IMR-90 (cell line): ENCODE measurements around the gene KLK6.

Source experiments
- BHLHE40 ChIP-seq: fragments of 150-350 bp; IDR thresholded peaks from 2 replicates; pipeline ENCODE4 v1.6.1; 2016; ENCODE audit warnings: mild to moderate bottlenecking, low read depth, low read length
- CEBPB ChIP-seq: IDR thresholded peaks from 2 replicates; pipeline ENCODE4 v1.6.1; 2012; ENCODE audit warnings: low read depth, low read length, improper control_type of control experiment
- CTCF ChIP-seq: conservative IDR thresholded peaks from 2 replicates; pipeline ENCODE4 v1.5.1; 2012; ENCODE audit warnings: mild to moderate bottlenecking, low read depth, low read length, improper control_type of control experiment
- FOS ChIP-seq: fragments of 150-350 bp; IDR thresholded peaks from 2 replicates; pipeline ENCODE4 v1.6.1; 2016; ENCODE audit warnings: low read depth, low read length
- MAFK ChIP-seq: IDR thresholded peaks from 2 replicates; pipeline ENCODE4 v1.6.1; 2012; ENCODE audit warnings: low read depth, low read length, improper control_type of control experiment
- MAZ ChIP-seq: IDR thresholded peaks from 2 replicates; pipeline ENCODE4 v1.6.1; 2012; ENCODE audit warnings: low read depth, mild to moderate bottlenecking, low read length, improper control_type of control experiment, moderate library complexity, borderline replicate concordance
- MXI1 ChIP-seq: IDR thresholded peaks from 2 replicates; pipeline ENCODE4 v1.6.1; 2012; ENCODE audit warnings: low read depth, mild to moderate bottlenecking, low read length, moderate library complexity, borderline replicate concordance
- NFE2L2 ChIP-seq: fragments of 150-350 bp; IDR thresholded peaks from 2 replicates; pipeline ENCODE4 v1.6.1; 2016; ENCODE audit warnings: low read depth, mild to moderate bottlenecking, low read length
- POLR2A ChIP-seq: IDR thresholded peaks from 2 replicates; pipeline ENCODE4 v1.6.1; 2012; ENCODE audit warnings: mild to moderate bottlenecking, low read depth, low read length
- RAD21 ChIP-seq: IDR thresholded peaks from 2 replicates; pipeline ENCODE4 v1.6.1; 2012; ENCODE audit warnings: low read length, improper control_type of control experiment
- RFX5 ChIP-seq: IDR thresholded peaks from 2 replicates; pipeline ENCODE4 v1.8.0; 2012; ENCODE audit warnings: low read depth, mild to moderate bottlenecking, low read length, moderate library complexity
- SMC3 ChIP-seq: fragments of 150-350 bp; IDR thresholded peaks from 2 replicates; pipeline ENCODE4 v1.6.1; 2016; ENCODE audit warnings: low read depth, mild to moderate bottlenecking, antibody characterized with exemption, low read length, moderate library complexity
- USF2 ChIP-seq: fragments of 150-350 bp; IDR thresholded peaks from 2 replicates; pipeline ENCODE4 v1.6.1; 2017; ENCODE audit warnings: mild to moderate bottlenecking, antibody characterized with exemption, low read length, low read depth

- TF ChIP-seq POLR2A = no peak
- no peak for TF ChIP-seq CTCF
- no peak for TF ChIP-seq FOS
- no peak for TF ChIP-seq NFE2L2
- TF ChIP-seq MAFK = no peak
- no peak for TF ChIP-seq BHLHE40
- TF ChIP-seq CEBPB = no peak
- TF ChIP-seq SMC3 = no peak
- TF ChIP-seq MXI1 = no peak
- TF ChIP-seq RAD21 = no peak
- no peak for TF ChIP-seq USF2
- no peak for TF ChIP-seq RFX5
- TF ChIP-seq MAZ = no peak
Measured at GRCh38 chr19:50980208-50980607, 10.8 kb upstream of the KLK6 start.
